Measurements from ENCODE around the gene THBS2.
"Not testable (repeated sequence)": the region's sequence is repeated elsewhere in the genome, so short reads cannot be mapped to it uniquely, and the experiment has no call there.

THBS2 gene

DNA sequence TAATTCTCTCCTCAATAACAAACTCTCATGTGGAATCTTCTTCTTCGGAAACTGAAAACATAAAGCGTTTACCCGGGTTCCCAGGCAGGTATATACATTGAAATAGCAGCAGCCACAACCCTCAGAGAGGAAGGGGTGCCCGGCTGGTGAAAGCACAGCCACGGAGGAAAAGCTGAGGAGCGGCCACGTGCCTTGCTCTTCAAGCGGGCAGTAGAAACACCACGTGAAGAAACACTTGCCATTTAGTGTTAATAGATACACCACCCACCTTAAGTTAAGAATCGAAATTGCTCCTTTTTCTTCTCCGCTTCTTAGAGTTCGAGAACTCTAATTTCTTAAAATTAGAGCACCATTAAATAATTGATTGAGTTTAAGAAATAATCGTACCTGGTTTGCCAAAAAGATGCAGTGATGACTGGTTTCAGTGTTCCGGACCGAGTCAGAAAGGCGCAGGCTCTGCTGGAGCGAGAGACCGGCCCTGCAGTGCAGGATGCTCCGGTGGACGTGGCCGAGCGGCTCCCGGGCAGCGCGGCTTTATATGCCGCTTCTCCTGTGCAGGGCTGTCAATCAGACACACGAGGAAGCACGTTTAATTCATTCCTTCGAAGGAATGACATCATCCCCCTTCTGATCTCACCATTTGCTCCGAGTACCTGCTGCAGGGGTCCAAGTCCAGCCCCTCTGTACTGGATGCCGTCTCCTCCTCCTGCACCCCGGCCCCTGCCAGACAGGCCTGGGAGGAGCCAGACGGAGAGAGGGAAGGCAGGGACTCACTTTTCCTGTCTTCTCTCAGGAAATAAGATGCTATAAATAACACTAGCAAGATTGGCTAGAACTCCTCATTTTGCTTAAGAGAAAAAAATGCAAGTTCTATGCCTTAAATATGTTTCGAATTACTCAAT lies at the start of gene THBS2:
Gene THBS2, minus strand, starts transcription at position 510 of the 902 bp plus-strand sequence. CDS start 3,062 bp downstream, outside the sequence.
- DNase-seq (ENCODE audit: low read depth): no peak

DNA sequence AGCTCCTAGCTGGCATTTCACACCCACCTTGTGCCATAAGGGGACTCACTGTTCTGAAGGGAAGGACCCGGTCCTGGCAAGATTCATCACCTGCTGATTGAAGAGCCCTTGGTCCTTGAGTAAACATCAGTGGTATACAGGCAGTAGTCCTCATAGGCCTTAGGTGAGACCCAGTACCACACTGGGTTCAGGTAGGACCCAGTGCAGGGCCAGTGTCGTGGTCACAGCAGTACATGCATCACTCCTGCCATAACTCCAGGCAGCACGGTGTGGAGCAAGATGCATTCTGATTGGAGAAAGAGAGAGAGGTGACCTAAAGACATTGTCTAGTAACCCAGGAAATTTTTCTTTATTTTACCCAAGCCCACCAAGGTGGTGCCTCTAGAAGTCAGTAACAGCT lies 49.1 kb upstream of the THBS2 start:
- no peak for DNase-seq (ENCODE audit: low read depth)

DNA sequence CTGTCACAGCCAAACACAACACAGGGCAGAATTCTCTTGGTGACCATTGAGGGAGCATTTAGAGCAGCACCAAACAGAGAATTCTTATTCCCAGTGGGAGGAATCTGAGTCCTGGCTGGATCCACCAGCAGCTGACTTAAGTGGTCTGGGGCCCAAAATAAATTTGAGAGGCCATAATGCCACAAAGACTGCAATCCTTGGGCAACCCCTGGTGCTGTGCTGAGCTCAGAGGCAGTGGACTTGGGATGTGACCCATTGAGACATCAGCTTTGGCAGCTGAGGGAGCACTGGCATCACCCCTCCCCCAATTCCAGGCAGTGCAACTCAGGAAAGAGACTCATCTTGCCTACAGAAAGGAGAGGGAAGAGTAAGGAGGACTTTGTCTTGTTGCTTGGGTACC lies 48.6 kb upstream of the THBS2 start:
- DNase-seq (ENCODE audit: low read depth): no peak

DNA sequence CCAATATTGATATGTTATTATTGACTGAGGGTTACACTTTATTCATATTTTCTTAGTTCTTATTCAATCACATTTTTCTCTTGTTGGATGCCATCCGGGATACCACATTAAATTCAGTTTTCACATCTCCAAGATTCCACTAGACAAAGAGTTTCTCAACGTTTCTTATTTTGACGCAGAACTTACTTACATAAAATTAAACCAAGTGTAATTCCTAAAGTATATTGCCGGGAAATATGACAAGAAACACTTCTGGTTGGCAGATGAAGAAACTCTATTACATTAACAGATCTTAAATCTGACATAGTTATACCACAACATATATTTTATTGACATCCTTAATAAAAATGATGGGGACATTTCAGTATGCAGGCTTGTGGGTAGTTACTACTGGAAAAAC lies 47.3 kb upstream of the THBS2 start:
- no peak for DNase-seq (ENCODE audit: low read depth)

DNA sequence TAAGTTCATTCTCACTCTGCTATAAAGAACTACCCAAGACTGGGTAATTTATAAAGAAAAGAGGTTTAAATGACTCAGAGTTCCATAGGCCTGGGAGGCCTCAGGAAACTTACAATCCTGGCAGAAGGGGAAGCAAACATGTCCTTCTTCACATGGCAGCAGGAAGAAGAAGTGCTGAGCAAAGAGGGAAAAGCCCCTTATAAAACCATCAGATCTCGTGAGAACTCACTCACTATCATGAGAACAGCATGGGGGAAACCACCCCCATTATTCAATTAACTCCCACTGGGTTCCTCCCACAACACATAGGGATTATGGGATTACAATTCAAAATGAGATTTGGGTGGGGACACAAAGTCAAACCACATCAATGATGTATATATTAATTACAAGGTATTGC lies 45.0 kb upstream of the THBS2 start:
- DNase-seq (ENCODE audit: low read depth): not testable (repeated sequence)

DNA sequence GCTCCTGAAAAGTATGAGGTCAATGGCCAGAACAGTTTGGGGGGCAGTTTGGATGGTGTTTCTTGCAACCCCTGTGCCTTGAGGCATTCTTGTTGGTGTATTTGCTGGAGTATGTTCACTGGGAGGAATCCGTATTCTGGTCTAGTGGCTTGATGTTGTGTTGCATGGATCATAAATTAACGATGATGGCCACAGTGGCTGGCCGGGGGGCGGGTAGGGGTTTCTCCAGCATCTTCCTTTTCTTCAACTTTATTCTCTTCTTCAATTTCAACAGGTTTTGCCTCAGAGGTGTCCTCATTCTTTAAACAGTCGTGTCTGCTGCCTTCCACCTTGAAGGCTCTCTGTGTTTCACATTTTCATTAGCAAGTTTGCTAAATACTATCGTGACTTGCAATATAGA lies 43.0 kb upstream of the THBS2 start:
- no peak for DNase-seq (ENCODE audit: low read depth)

DNA sequence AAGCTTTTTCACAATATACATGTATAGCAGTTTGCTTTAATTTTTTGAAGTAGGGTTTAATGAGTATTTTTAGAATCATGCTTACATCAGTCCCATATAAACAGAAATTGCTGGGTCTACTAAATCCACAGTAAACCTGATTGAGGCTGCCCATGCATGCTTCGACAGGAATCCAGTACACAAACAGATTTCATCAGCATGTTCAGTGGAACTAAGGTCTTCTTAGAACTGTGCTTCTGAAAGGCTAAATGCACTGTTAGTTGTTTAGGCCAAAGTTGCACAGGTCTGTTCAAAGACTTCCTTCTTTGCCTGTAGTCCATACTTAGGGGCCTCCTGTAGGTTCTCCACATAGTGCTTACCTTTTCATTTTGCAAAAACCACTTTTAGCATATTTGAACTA lies 42.5 kb upstream of the THBS2 start:
- DNase-seq (ENCODE audit: low read depth): no peak

DNA sequence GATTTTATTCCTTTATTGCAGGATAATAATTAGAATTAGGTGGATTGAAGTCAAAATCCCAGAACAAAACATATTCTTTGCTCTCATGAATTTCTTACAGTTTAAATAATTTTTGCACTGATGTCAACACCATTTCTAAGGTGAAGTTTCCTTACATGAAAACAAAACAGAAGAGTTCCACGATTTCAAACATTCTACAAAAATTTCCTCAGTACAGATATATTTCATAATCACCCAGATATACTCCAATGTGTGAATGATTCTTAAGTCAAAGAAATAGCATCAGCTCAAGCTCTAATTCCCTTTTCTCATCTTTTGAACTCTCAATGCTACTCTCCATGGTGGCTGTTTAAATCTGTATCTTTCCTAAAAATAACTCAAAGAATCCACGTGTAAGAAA lies 39.5 kb upstream of the THBS2 start:
- DNase-seq (ENCODE audit: low read depth): no peak

DNA sequence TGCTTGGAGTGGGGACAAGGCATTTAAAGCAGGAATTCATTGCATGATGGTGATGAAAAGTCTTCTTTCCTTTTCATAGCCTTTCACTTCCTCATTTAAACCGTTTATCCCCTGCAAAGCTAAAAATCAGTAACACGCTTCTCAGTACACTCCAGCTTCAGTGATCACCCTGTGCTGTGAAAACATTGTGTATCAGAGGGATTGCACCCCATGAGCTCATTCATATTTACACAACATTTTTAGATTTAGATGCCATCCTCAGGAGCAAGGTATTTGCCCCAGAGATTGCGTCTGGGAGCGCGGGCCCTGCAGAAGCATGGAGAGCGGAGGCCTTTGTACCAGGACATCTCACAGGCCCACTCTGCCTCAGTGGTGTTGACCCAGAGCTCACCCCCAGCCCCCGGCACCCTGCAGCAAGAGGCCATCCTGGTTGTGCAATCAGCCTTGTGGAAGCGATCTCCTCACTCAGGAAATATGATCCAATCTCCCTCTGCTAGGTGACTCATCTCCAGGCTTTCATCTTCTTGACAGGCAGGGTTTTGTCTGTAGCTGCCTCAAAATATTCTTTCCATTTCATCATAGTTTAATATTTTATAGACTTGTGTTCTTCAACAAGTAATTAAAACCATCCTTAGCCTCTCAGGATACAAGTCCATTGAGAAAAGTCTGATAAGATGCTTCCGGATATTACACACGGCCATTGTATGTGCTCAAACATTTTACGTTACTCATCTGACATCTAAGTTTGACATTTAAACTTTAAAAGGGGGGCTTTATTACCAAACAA lies 38.9 kb upstream of the THBS2 start:
- DNase-seq (ENCODE audit: low read depth): no peak

DNA sequence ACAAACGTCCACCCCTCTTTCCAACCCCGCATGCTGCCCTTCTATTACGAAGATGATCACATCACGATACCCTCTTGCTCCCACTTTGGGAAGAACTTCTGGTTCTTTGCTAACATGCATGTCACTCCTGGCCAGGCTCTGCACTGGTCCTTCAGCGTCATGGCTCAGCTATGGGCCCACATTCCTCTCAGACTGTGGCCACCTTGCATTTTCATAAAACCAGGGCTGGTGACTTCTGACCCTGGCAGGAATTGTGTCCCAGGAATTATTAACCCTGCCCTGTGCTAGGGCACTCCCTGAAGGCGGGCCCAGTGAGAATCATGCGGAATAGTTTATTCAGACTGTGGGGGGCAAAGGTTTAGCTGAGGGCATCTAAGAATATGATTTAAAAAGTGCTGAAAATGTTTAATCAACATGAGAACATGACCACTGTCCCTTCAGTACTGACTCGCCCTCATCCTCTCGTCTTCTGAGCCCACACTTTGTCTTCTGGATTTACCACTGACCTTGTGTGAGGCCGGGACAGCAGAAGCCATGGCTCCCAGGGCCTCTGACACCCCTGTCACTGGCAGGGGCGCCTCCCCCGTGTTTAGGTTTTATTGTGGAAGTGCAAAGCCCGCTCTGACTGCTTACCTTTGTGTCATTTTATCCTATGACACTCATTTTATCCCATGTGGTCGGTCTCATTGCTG lies 38.1 kb upstream of the THBS2 start:
- no peak for DNase-seq (ENCODE audit: low read depth)

DNA sequence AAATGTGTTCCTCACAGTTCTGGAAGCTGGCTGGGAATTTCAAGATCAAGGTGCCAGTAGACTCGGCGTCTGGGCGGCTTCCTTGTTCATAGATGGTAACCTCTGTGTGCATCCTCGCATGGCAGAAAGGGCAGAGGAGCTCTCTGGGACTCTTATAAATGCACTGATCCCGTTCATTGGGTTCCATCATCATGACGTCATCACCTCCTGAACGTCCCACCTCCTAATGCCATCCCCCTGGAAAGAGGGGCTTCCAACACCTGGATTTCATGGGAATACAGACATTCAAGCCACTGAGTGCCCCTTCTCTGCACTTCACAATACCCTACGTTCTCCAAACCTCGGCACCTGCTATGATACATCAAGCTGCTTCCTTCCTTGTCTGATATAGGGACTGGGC lies 37.5 kb upstream of the THBS2 start:
- no peak for DNase-seq (ENCODE audit: low read depth)

DNA sequence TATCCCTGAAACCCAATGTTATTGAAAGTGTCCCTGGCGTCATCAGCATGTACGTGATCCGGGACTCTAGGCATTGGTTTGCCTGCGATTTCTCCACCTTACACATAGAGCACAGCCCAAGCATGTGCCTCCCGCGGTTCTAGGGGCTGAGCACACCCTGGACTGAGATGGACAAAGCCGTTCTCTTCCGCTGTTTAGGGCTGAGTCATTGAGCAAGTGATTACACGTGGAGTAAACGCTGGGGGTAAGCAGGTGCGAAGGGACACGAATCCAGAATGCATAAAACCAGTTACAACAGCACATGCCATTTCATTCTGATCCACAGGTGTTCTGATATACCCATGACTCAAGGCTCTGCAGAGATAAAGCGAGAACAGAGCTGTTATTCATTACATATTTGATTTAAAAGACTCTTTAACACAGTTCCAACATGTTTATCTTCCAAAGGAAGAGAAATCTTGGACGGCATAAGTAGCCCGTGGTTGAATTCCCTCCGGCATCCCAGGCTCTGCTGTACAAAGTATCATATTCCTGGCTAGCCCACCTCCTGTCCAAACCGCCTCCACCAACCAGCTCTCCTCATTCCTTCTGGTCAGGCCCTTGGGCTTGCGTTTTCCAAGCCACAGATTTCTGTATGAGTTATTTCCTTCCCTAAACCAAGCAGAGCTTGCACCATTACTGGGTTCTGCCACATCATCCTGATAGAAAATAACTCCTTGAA lies 36.1 kb upstream of the THBS2 start:
- DNase-seq (ENCODE audit: low read depth): no peak

DNA sequence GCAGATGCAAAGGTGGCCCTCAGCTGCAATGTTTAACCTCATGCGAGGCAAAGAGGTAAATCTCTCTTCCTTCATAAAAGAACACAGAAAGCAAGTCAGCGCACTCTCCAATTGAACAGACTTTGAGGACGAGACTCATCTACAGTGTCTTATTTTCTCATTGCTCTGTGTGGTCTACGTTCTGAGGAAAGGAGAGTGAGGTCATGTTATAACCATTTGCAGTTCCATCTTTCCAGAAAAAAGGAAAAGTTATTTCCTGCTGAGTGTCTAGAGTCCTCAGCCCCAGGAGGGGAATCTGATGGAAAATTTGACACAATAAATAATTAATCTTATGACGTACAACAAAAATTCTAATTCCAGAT lies 35.6 kb upstream of the THBS2 start:
- no peak for DNase-seq (ENCODE audit: low read depth)

DNA sequence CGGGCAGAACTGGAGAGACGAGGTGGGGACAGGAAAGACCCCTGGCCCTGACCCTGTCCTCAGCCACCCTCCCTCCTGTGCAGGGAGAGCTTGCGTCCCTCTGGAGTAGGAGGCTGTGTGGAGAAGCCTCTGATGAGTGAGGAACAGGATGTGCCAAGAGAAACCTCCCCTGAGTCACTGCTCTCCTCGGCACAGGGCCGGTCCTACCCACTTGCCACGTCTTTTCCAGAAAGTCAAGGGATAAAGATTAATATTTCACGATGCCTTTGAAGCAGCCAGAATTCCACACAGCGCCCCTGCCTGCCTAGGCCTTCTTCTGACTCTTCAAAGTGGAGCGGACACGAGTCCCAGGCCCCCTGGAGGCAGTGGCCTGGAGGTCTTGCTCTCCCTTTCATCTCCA lies 34.9 kb upstream of the THBS2 start:
- no peak for DNase-seq (ENCODE audit: low read depth)

DNA sequence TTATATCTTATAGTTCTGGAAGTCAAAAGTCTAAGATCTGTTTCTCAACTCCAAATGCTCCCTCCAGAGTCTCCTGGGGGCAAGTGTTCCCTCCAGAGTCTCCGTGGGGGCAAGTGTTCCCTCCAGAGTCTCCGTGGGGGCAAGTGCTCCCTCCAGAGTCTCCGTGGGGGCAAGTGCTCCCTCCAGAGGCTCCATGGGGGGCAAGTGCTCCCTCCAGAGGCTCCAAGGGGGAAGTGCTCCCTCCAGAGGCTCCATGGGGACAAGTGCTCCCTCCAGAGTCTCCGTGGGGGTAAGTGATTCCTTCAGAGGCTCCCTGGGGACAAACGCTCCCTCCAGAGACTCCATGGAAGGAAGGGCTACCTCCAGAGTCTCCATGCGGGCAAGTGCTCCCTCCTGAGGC lies 34.0 kb upstream of the THBS2 start:
- DNase-seq (ENCODE audit: low read depth): no peak

DNA sequence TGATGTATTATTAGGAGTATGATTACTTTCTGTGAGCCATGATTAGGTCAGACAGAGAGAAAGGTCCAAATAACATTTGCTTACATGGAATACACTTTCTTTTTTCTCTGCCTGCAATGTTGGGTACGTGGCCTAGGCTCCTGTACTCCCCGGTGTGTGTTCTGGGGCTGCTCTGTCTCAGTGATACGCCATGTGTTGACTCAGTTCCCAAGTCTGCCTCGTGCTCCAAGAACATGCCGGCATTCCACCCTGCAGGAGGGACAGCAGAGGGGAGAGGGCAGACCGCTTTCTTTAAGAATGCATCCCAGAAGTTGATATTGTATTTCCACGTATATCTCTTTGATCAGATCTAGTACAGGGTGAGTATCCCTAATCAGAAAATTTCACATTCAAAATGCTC lies 33.3 kb upstream of the THBS2 start:
- DNase-seq (ENCODE audit: low read depth): no peak

DNA sequence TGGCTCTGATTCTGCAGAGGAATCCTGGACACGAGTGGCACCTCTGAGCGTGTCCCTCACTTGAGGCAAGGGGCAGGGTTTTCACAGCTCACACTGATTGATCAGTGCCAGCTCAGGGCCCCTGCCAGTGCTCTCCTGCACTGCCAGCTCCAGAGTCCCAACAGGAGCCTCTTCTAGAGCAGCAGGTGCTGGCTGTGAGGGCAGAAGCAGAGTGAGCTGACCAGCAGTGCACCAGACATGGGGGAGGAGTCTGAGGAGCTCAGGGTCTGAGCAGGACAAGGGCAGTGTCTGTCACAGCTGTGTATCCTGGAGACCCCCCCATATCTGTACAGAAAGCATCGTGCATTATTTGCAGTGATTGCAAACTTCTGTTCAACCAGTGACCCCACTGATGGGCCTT lies 31.5 kb upstream of the THBS2 start:
- DNase-seq (ENCODE audit: low read depth): no peak

DNA sequence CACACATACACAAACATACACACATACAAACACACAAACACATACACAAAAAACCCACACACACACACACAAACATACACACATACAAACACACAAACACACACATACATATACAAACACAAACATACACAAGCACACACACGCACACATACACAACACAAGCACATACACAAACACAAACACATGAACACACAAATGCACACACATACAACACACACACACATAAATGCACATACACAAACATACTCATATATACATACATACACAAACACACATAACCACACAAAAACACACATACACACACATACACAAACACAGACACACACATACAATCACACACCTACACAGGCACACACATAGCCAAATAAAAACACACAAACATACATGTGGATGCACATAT lies 30.3 kb upstream of the THBS2 start:
- no peak for DNase-seq (ENCODE audit: low read depth)

DNA sequence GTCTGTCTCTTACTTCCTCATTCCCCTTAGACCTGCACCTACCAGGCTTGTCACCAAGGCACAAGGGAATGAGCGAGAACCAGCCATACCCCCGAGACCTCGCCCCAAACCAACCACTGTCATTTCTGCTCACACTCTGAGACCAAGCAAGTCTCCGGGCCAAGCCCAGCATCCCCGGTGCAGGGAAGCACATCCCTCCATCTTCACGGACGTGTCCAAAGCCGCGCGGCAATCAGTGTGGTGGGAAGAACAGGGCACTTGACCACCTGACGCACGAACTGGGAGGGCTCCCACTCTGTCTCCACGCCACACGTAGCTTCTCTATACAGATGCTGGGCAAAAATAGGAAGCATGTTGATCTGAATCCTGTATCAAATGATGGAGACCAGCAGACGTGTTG lies 28.4 kb upstream of the THBS2 start:
- DNase-seq (ENCODE audit: low read depth): no peak

DNA sequence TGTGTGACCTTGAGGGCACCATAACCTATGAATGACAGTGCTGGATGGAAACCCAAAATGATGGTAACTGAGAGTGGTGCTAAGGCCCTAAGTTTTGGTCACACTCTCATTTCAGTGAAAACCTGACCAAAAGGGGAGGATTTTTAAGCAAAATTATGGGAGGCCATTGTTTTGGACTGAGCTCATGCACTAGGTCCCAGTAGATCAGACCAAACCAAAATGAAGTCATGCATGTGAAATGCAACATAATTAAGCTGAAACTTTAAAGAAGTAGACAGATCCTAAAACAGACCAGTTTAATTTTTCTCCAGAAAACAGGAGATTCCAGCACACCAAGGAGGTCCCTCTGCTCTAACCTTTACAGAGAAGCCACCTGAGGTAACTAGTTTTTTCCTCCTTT lies 24.0 kb upstream of the THBS2 start:
- no peak for DNase-seq (ENCODE audit: low read depth)

DNA sequence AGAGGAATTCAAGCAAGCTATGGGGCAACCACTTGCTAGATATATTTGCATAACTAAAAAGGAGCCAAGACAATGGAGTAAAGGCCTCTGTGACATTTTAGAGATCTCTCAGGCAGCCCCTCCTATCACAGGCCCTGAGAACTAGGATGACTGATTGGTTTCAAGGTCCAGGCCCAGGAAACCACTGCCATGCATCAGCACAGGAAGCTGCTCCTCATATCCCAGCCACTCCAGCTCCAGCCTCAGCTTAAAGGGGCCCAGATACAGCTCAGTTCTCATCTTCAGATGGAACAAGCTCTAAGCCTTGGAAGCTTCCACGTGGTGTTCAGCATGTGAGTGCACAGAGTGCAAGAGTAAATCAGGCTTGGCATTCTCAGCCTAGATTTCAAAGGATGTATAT lies 21.1 kb upstream of the THBS2 start:
- DNase-seq (ENCODE audit: low read depth): no peak

DNA sequence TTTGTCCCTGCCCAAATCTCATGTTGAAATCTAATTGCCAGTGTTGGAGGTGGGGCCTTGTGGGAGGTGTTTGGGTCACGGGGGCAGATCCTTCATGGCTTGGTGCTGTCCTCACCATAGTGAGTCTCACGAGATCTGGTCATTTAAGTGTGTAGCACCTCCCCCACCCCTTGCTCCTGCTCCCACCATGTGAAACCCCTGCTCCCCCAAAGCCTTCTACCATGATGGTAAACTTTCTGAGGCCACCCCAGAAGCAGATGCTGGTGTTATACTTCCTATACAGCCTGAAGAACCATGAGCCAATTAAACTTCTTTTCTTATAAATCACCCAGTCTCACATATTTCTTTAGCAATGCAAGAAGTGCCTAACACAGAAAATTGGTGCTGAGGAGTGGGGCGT lies 19.9 kb upstream of the THBS2 start:
- no peak for DNase-seq (ENCODE audit: low read depth)

Measured in activated gamma-delta T cell treated with anti-CD3 and anti-CD28 coated beads, Interleukin-2, amount 50 U/mL, for 16 hours (primary cell).